Ishikawa (cell line): ENCODE results near the gene KIF13A.

Experiments used
- CEBPB ChIP-seq: IDR thresholded peaks from 2 replicates; pipeline ENCODE4 v1.6.1; 2012
- CREB1 ChIP-seq: IDR thresholded peaks from 2 replicates; pipeline ENCODE4 v1.6.1; 2012; ENCODE audit warnings: low read depth
- EGR1 ChIP-seq: IDR thresholded peaks from 2 replicates; pipeline ENCODE4 v1.6.1; 2012
- EP300 ChIP-seq: IDR thresholded peaks from 2 replicates; pipeline ENCODE4 v1.6.1; 2012; ENCODE audit warnings: borderline replicate concordance
- FOXM1 ChIP-seq: IDR thresholded peaks from 2 replicates; pipeline ENCODE4 v1.6.1; 2012; ENCODE audit warnings: low read depth, borderline replicate concordance
- NFIC ChIP-seq: IDR thresholded peaks from 2 replicates; pipeline ENCODE4 v1.6.1; 2012
- RAD21 ChIP-seq: IDR thresholded peaks from 2 replicates; pipeline ENCODE4 v1.6.1; 2012; ENCODE audit warnings: low read depth
- TAF1 ChIP-seq: IDR thresholded peaks from 2 replicates; pipeline ENCODE4 v1.6.1; 2012; ENCODE audit warnings: low read depth, mild to moderate bottlenecking
- TCF12 ChIP-seq: IDR thresholded peaks from 2 replicates; pipeline ENCODE4 v1.6.1; 2012; ENCODE audit warnings: low read depth
- TEAD4 ChIP-seq: IDR thresholded peaks from 2 replicates; pipeline ENCODE4 v1.6.1; 2012
- YY1 ChIP-seq: IDR thresholded peaks from 2 replicates; pipeline ENCODE4 v1.6.1; 2012; ENCODE audit warnings: low read depth
- ZBTB7A ChIP-seq: IDR thresholded peaks from 2 replicates; pipeline ENCODE4 v1.6.1; 2012; ENCODE audit warnings: low read depth
- TF ChIP-seq, protein P1 (sequence below): IDR thresholded peaks from 2 replicates; pipeline ENCODE4 v1.6.1; 2012
- TF ChIP-seq, protein P2 (sequence below): IDR thresholded peaks from 2 replicates; pipeline ENCODE4 v1.6.1; 2012; ENCODE audit warnings: low read depth, mild to moderate bottlenecking
- TF ChIP-seq, protein P3 (sequence below): IDR thresholded peaks from 2 replicates; pipeline ENCODE4 v1.6.1; 2012

KIF13A gene

DNA sequence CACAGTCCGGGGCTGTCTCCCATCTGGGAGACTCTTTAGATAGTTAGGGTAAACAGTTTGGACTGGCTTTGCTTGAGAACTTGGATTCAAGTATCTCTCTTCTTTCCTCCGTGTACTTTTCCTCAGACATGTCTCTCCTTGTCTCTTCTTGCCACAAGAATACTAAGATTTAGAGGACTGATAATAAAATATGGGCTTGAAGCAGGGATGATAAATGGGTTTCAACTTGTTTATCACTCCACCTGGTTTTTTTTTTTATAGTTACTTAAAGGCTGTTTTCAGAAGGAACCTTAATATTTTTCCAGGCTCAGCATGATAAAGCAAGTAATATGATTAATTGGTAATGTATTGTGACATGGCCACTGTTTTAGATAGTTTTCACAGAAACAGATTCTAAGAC lies 40.9 kb upstream of the KIF13A start:
- TF ChIP-seq TCF12 (no peak), TAF1 (no peak), FOXM1 (no peak), YY1 (no peak)

DNA sequence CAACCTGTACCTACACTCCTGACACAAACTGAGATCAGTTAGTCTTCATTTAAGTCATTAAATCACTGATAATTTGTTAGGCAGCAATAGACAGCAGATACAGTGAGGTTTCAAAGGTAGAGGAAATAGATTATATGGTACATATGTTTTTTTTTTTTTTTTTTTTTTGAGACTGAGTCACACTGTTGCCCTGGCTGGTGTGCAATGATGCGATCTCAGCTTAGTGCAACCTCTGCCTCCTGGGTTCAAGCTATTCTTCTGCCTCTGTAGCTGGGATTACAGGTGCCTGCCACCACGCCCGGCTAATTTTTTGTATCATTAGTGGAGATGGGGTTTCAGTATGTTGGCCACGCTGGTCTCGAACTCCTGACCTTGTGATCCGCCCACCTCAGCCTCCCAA lies 38.2 kb upstream of the KIF13A start:
- TF ChIP-seq FOXM1 (no peak), CREB1 (no peak), EGR1 (no peak), CEBPB (no peak), EP300 (no peak), YY1 (no peak), RAD21 (no peak), ZBTB7A (no peak), TAF1 (no peak), TCF12 (no peak), TEAD4 (no peak), NFIC (no peak)
- TF ChIP-seq, protein P1, sequence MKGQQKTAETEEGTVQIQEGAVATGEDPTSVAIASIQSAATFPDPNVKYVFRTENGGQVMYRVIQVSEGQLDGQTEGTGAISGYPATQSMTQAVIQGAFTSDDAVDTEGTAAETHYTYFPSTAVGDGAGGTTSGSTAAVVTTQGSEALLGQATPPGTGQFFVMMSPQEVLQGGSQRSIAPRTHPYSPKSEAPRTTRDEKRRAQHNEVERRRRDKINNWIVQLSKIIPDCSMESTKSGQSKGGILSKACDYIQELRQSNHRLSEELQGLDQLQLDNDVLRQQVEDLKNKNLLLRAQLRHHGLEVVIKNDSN = no peak
- TF ChIP-seq, protein P2, sequence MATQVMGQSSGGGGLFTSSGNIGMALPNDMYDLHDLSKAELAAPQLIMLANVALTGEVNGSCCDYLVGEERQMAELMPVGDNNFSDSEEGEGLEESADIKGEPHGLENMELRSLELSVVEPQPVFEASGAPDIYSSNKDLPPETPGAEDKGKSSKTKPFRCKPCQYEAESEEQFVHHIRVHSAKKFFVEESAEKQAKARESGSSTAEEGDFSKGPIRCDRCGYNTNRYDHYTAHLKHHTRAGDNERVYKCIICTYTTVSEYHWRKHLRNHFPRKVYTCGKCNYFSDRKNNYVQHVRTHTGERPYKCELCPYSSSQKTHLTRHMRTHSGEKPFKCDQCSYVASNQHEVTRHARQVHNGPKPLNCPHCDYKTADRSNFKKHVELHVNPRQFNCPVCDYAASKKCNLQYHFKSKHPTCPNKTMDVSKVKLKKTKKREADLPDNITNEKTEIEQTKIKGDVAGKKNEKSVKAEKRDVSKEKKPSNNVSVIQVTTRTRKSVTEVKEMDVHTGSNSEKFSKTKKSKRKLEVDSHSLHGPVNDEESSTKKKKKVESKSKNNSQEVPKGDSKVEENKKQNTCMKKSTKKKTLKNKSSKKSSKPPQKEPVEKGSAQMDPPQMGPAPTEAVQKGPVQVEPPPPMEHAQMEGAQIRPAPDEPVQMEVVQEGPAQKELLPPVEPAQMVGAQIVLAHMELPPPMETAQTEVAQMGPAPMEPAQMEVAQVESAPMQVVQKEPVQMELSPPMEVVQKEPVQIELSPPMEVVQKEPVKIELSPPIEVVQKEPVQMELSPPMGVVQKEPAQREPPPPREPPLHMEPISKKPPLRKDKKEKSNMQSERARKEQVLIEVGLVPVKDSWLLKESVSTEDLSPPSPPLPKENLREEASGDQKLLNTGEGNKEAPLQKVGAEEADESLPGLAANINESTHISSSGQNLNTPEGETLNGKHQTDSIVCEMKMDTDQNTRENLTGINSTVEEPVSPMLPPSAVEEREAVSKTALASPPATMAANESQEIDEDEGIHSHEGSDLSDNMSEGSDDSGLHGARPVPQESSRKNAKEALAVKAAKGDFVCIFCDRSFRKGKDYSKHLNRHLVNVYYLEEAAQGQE = no peak
- TF ChIP-seq, protein P3, sequence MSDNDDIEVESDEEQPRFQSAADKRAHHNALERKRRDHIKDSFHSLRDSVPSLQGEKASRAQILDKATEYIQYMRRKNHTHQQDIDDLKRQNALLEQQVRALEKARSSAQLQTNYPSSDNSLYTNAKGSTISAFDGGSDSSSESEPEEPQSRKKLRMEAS = no peak

DNA sequence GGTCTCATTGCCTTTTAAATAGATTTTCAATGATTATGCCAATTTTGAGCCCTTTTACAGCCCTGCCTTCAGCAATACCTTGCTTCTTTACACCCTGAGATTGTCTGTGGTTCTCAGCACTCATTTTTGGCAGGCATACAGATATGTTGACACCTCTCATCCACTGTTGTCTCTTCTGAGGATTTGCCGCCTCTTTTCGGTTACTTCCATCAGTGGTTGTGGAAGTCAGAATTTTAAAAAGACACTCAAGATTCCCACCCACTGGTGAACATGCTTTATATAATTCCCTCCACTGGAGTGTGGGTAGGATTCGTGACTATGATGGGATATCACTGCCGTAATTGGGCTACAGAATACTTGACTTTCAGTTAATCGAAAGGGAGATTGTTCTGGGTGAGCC lies 37.4 kb upstream of the KIF13A start:
- TF ChIP-seq NFIC = no peak
- no peak for TF ChIP-seq TAF1
- no peak for TF ChIP-seq FOXM1
- TF ChIP-seq CREB1 = no peak
- TF ChIP-seq, protein P2 = no peak
- TF ChIP-seq ZBTB7A = no peak
- TF ChIP-seq, protein P1 = no peak
- TF ChIP-seq, protein P3 = no peak
- TF ChIP-seq TEAD4 = no peak
- no peak for TF ChIP-seq EGR1
- TF ChIP-seq YY1 = no peak
- TF ChIP-seq EP300 = no peak
- no peak for TF ChIP-seq CEBPB
- no peak for TF ChIP-seq TCF12
- no peak for TF ChIP-seq RAD21

DNA sequence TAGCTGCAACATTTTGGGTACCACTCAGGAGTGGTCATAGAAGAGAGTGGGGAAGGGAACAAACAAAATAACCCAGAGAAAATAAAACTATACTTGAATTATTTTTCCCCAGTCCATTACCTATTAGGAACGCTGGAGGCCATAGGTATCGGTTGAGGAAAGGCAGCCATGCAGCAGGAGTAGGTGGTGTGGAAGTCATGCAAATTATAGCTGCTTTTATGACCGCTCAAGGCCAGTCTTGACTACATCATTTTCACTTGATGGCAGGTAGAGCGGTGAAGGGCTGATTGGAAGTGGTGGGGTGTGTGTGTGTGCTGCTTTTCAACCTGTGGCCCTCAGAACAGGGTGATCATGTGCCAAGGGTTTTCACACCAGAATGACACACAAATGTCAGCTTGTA lies 36.5 kb upstream of the KIF13A start:
- TF ChIP-seq, protein P1 = no peak
- TF ChIP-seq TEAD4 = no peak
- TF ChIP-seq, protein P3 = no peak
- TF ChIP-seq NFIC = no peak
- TF ChIP-seq CREB1 = no peak
- TF ChIP-seq EGR1 = no peak
- TF ChIP-seq YY1 = no peak
- TF ChIP-seq ZBTB7A = no peak
- no peak for TF ChIP-seq EP300
- TF ChIP-seq TCF12 = no peak
- no peak for TF ChIP-seq RAD21
- TF ChIP-seq, protein P2 = no peak
- no peak for TF ChIP-seq TAF1
- TF ChIP-seq CEBPB = no peak
- TF ChIP-seq FOXM1 = no peak
